HEK293 (cell line): Measurements from ENCODE around the gene CSNK1A1L.

ENCODE experiments used
- CTCF ChIA-PET: fragments of 350-600 bp; formaldehyde crosslinking; extraction: SDS; loops from one replicate; lab custom pipeline; 2021; ENCODE audit warnings: antibody characterized with exemption; lab: Yijun Ruan, JAX
- POLR2A ChIA-PET: fragments of 300-600 bp; formaldehyde crosslinking; extraction: SDS; loops from one replicate; lab custom pipeline; 2020; ENCODE audit warnings: antibody characterized with exemption, inconsistent platforms; lab: Yijun Ruan, JAX
- H3K27ac ChIP-seq: fragments of 200-500 bp; sonication (Bioruptor generic); 2 replicates; pipeline ENCODE4 v1.5.1; 2014; ENCODE audit warnings: low read depth, low read length, control low read depth, inconsistent platforms; ENCODE audit errors: extremely low read depth
- H3K36me3 ChIP-seq, 2 experiments: fragments of 200-500 bp in 1 of 2; sonication (Bioruptor generic) in 1 of 2; 1 replicate in 1 of 2; 2 replicates in 1 of 2; pipeline ENCODE4 v1.5.1; 2014 to 2017; ENCODE audit warnings: inconsistent platforms in 2 of 2, low read length in 2 of 2; ENCODE audit not compliant: control insufficient read depth in 2 of 2, insufficient read depth in 1 of 2
- H3K4me1 ChIP-seq: fragments of 200-500 bp; sonication (Bioruptor generic); 2 replicates; pipeline ENCODE4 v1.5.1; 2014; ENCODE audit warnings: mild to moderate bottlenecking, low read length, inconsistent platforms; ENCODE audit not compliant: control insufficient read depth, insufficient read depth
- H3K4me3 ChIP-seq: 2 replicates; pipeline ENCODE4 v1.5.1; 2011; ENCODE audit warnings: low read depth, mild to moderate bottlenecking, control low read depth, low read length, moderate library complexity
- H3K9me3 ChIP-seq: fragments of 200-500 bp; sonication (Bioruptor generic); 2 replicates; pipeline ENCODE4 v1.5.1; 2014; ENCODE audit warnings: low read depth, low read length, inconsistent platforms; ENCODE audit not compliant: control insufficient read depth, insufficient read depth
- GLI4 ChIP-seq: fragments of 450-650 bp; formaldehyde crosslinking; IDR thresholded peaks from 2 replicates; pipeline ENCODE4 v1.5.1; 2016; ENCODE audit warnings: missing biosample characterization, missing genetic modification characterization
- GLIS2 ChIP-seq: fragments of 450-650 bp; formaldehyde crosslinking; IDR thresholded peaks from 2 replicates; pipeline ENCODE4 v1.5.1; 2016; ENCODE audit warnings: missing biosample characterization, missing genetic modification characterization
- KLF7 ChIP-seq: fragments of 450-650 bp; formaldehyde crosslinking; IDR thresholded peaks from 2 replicates; pipeline ENCODE4 v1.5.1; 2016; ENCODE audit warnings: missing biosample characterization, missing genetic modification characterization, borderline replicate concordance
- SCRT1 ChIP-seq: fragments of 450-650 bp; formaldehyde crosslinking; IDR thresholded peaks from 2 replicates; pipeline ENCODE4 v1.5.1; 2016; ENCODE audit warnings: missing biosample characterization, missing genetic modification characterization, borderline replicate concordance
- SETDB1 ChIP-seq: IDR thresholded peaks from one replicate; pipeline ENCODE4 v1.6.1; 2017; ENCODE audit warnings: mild to moderate bottlenecking, low read length, moderate library complexity, mixed read lengths; ENCODE audit not compliant: insufficient read length
- ZBTB48 ChIP-seq: fragments of 450-650 bp; formaldehyde crosslinking; IDR thresholded peaks from 2 replicates; pipeline ENCODE4 v1.5.1; 2016; ENCODE audit warnings: missing biosample characterization, missing genetic modification characterization
- ZFP37 ChIP-seq: fragments of 450-650 bp; formaldehyde crosslinking; IDR thresholded peaks from 2 replicates; pipeline ENCODE4 v1.5.1; 2016; ENCODE audit warnings: missing biosample characterization, missing genetic modification characterization
- ZNF2 ChIP-seq: fragments of 450-650 bp; formaldehyde crosslinking; IDR thresholded peaks from 2 replicates; pipeline ENCODE4 v1.5.1; 2016; ENCODE audit warnings: missing biosample characterization, missing genetic modification characterization
- ZNF223 ChIP-seq: fragments of 450-650 bp; formaldehyde crosslinking; IDR thresholded peaks from 2 replicates; pipeline ENCODE4 v1.5.1; 2016; ENCODE audit warnings: missing biosample characterization, missing genetic modification characterization
- ZNF394 ChIP-seq: fragments of 450-650 bp; formaldehyde crosslinking; IDR thresholded peaks from 2 replicates; pipeline ENCODE4 v1.5.1; 2016; ENCODE audit warnings: missing biosample characterization, missing genetic modification characterization, mild to moderate bottlenecking, moderate library complexity, borderline replicate concordance
- ZNF501 ChIP-seq: fragments of 450-650 bp; formaldehyde crosslinking; IDR thresholded peaks from 2 replicates; pipeline ENCODE4 v1.5.1; 2016; ENCODE audit warnings: missing biosample characterization, missing genetic modification characterization
- ZNF549 ChIP-seq: fragments of 450-650 bp; IDR thresholded peaks from 2 replicates; pipeline ENCODE4 v1.5.1; 2018; ENCODE audit warnings: missing biosample characterization, missing genetic modification characterization, mild to moderate bottlenecking, inconsistent platforms, moderate library complexity
- ZNF558 ChIP-seq: fragments of 450-650 bp; formaldehyde crosslinking; IDR thresholded peaks from 2 replicates; pipeline ENCODE4 v1.5.1; 2016; ENCODE audit warnings: missing biosample characterization, missing genetic modification characterization
- ZNF585B ChIP-seq: fragments of 450-650 bp; formaldehyde crosslinking; IDR thresholded peaks from 2 replicates; pipeline ENCODE4 v1.5.1; 2016; ENCODE audit warnings: missing biosample characterization, missing genetic modification characterization
- ZNF837 ChIP-seq: fragments of 450-650 bp; formaldehyde crosslinking; IDR thresholded peaks from 2 replicates; pipeline ENCODE4 v1.5.1; 2016; ENCODE audit warnings: missing biosample characterization, missing genetic modification characterization
- TF ChIP-seq, protein P1 (sequence below): fragments of 450-650 bp; formaldehyde crosslinking; IDR thresholded peaks from 2 replicates; pipeline ENCODE4 v1.5.1; 2017; ENCODE audit warnings: missing biosample characterization, missing genetic modification characterization
- TF ChIP-seq, protein P2 (sequence below): fragments of 450-650 bp; formaldehyde crosslinking; IDR thresholded peaks from 2 replicates; pipeline ENCODE4 v1.5.1; 2016; ENCODE audit warnings: missing biosample characterization, missing genetic modification characterization
- TF ChIP-seq, protein P3 (sequence below): fragments of 450-650 bp; formaldehyde crosslinking; IDR thresholded peaks from 2 replicates; pipeline ENCODE4 v1.5.1; 2016; ENCODE audit warnings: missing biosample characterization, missing genetic modification characterization
- TF ChIP-seq, protein P4 (sequence below): fragments of 450-650 bp; formaldehyde crosslinking; IDR thresholded peaks from 2 replicates; pipeline ENCODE4 v1.5.1; 2016; ENCODE audit warnings: missing biosample characterization, missing genetic modification characterization
- TF ChIP-seq, protein P5 (sequence below): fragments of 450-650 bp; formaldehyde crosslinking; IDR thresholded peaks from 2 replicates; pipeline ENCODE4 v1.5.1; 2016; ENCODE audit warnings: missing biosample characterization, missing genetic modification characterization
- TF ChIP-seq, protein P6 (sequence below): fragments of 450-650 bp; formaldehyde crosslinking; optimal IDR thresholded peaks from 2 replicates; pipeline ENCODE3; 2016; ENCODE audit warnings: missing biosample characterization, mild to moderate bottlenecking, missing genetic modification characterization
- TF ChIP-seq, protein P7 (sequence below): fragments of 450-650 bp; formaldehyde crosslinking; IDR thresholded peaks from 2 replicates; pipeline ENCODE4 v1.5.1; 2016; ENCODE audit warnings: missing biosample characterization, missing genetic modification characterization

CSNK1A1L gene

DNA sequence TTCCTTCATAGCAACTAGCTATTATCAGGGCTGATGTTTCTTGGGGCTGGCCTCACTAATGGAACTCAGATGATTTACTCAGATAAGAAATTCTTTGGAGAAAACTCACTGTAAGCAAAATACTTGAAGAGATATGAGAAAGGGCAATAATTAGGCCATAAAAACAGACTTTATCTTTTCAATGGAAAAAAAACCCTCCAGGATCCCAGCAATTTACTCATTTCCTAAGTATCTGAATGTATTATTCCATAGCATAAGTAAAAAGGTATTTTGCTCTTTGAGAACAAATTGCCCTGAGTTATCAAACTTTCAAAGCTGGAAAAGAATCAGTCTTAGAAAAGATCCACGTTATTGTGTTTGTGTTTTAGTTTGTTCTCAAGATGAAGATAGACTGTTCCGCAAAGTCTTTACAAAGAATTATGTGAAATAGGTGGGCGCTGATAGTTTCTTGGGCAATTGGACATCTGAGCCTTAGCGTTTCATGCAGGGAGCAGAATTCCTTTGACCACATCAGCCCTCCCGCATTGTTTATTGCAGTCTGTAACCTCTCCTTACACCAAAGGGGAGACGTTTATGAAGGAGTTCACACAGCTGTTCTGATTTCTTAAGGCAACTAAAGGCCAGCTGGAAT lies 29.1 kb upstream of the CSNK1A1L start (continued):
- TF ChIP-seq, protein P1, sequence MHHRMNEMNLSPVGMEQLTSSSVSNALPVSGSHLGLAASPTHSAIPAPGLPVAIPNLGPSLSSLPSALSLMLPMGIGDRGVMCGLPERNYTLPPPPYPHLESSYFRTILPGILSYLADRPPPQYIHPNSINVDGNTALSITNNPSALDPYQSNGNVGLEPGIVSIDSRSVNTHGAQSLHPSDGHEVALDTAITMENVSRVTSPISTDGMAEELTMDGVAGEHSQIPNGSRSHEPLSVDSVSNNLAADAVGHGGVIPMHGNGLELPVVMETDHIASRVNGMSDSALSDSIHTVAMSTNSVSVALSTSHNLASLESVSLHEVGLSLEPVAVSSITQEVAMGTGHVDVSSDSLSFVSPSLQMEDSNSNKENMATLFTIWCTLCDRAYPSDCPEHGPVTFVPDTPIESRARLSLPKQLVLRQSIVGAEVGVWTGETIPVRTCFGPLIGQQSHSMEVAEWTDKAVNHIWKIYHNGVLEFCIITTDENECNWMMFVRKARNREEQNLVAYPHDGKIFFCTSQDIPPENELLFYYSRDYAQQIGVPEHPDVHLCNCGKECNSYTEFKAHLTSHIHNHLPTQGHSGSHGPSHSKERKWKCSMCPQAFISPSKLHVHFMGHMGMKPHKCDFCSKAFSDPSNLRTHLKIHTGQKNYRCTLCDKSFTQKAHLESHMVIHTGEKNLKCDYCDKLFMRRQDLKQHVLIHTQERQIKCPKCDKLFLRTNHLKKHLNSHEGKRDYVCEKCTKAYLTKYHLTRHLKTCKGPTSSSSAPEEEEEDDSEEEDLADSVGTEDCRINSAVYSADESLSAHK (tag by site-specific recombination), result peak; percentile 77
- TF ChIP-seq, all 188 proteins: peak for 14

DNA sequence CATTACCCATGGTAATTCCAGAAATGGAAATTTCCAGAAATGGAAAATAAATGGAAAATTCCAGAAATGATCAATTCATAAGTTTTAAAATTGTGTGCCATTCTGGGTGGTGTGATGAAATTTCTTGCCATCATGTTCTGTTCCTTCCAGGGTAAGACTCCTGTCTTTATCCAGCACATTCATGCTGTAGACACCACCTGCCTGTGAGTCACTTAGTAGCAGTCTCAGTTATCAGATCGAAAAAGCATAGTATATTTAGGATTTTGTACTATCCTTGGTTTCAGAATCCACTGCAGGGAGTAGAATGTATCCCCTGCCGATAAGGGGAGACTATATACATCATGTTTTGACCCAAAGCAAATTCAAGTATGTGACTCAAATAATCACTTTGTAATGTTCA lies 26.7 kb upstream of the CSNK1A1L start:
- TF ChIP-seq ZNF501, result no peak
- TF ChIP-seq ZNF837 (tag by site-specific recombination), result no peak
- TF ChIP-seq, protein P2, sequence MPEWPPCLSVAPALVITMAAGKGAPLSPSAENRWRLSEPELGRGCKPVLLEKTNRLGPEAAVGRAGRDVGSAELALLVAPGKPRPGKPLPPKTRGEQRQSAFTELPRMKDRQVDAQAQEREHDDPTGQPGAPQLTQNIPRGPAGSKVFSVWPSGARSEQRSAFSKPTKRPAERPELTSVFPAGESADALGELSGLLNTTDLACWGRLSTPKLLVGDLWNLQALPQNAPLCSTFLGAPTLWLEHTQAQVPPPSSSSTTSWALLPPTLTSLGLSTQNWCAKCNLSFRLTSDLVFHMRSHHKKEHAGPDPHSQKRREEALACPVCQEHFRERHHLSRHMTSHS (tag by site-specific recombination), result no peak
- TF ChIP-seq GLIS2 (tag by site-specific recombination), result no peak
- TF ChIP-seq SETDB1, result peak; percentile 9
- no peak for TF ChIP-seq ZNF394 (tag by site-specific recombination)
- Histone ChIP-seq H3K27ac (no peak overlapping the region), H3K4me3 (no peak overlapping the region), H3K36me3 (no peaks in the 10 kb centered on the region), H3K9me3 (no peaks in the 10 kb centered on the region), H3K4me1 (peaks cover 16% of the 10 kb centered on the region)
- ChIA-PET CTCF (interaction anchor here (0.6 kb wide), 1 partner anchor 39 kb away, joined by 3 read pairs; no protein-coding TSS in a partner anchor), POLR2A (no interaction called here)

DNA sequence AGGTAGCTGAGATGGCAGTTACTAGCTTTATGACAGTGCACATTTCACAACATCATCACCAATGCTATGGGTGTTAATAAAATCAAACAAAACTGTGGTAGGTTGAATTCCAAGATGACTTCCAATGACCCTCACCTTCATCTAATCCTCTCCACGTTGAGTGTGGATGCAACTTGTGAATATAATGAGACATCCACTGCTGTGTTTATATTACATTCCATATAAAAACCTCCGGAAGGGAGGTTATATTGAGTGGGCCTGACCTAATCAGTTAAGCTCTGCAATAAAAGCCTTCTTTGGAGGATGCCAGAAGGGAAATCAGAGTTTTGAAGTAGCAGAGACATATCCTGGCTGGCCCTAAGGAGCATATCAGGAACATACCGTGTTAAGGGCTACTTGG lies 25.6 kb upstream of the CSNK1A1L start:
- ChIA-PET POLR2A (no interaction called here), CTCF (no interaction called here)
- Histone ChIP-seq H3K4me3 (no peak overlapping the region), H3K36me3 (no peaks in the 10 kb centered on the region), H3K27ac (no peak overlapping the region), H3K9me3 (no peaks in the 10 kb centered on the region), H3K4me1 (peaks cover 23% of the 10 kb centered on the region)
- TF ChIP-seq, protein P3, sequence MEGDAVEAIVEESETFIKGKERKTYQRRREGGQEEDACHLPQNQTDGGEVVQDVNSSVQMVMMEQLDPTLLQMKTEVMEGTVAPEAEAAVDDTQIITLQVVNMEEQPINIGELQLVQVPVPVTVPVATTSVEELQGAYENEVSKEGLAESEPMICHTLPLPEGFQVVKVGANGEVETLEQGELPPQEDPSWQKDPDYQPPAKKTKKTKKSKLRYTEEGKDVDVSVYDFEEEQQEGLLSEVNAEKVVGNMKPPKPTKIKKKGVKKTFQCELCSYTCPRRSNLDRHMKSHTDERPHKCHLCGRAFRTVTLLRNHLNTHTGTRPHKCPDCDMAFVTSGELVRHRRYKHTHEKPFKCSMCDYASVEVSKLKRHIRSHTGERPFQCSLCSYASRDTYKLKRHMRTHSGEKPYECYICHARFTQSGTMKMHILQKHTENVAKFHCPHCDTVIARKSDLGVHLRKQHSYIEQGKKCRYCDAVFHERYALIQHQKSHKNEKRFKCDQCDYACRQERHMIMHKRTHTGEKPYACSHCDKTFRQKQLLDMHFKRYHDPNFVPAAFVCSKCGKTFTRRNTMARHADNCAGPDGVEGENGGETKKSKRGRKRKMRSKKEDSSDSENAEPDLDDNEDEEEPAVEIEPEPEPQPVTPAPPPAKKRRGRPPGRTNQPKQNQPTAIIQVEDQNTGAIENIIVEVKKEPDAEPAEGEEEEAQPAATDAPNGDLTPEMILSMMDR (tag by site-specific recombination), result no peak
- TF ChIP-seq ZNF558 (tag by site-specific recombination) (no peak), GLI4 (tag by site-specific recombination) (no peak), KLF7 (tag by site-specific recombination) (no peak), SCRT1 (tag by site-specific recombination) (no peak), ZNF2 (tag by site-specific recombination) (no peak), ZNF585B (no peak), SETDB1 (no peak), ZFP37 (tag by site-specific recombination) (no peak), ZNF549 (no peak), ZNF223 (no peak), ZBTB48 (no peak)
- TF ChIP-seq, protein P4, sequence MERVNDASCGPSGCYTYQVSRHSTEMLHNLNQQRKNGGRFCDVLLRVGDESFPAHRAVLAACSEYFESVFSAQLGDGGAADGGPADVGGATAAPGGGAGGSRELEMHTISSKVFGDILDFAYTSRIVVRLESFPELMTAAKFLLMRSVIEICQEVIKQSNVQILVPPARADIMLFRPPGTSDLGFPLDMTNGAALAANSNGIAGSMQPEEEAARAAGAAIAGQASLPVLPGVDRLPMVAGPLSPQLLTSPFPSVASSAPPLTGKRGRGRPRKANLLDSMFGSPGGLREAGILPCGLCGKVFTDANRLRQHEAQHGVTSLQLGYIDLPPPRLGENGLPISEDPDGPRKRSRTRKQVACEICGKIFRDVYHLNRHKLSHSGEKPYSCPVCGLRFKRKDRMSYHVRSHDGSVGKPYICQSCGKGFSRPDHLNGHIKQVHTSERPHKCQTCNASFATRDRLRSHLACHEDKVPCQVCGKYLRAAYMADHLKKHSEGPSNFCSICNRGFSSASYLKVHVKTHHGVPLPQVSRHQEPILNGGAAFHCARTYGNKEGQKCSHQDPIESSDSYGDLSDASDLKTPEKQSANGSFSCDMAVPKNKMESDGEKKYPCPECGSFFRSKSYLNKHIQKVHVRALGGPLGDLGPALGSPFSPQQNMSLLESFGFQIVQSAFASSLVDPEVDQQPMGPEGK (tag by site-specific recombination), result no peak
- TF ChIP-seq, protein P5, sequence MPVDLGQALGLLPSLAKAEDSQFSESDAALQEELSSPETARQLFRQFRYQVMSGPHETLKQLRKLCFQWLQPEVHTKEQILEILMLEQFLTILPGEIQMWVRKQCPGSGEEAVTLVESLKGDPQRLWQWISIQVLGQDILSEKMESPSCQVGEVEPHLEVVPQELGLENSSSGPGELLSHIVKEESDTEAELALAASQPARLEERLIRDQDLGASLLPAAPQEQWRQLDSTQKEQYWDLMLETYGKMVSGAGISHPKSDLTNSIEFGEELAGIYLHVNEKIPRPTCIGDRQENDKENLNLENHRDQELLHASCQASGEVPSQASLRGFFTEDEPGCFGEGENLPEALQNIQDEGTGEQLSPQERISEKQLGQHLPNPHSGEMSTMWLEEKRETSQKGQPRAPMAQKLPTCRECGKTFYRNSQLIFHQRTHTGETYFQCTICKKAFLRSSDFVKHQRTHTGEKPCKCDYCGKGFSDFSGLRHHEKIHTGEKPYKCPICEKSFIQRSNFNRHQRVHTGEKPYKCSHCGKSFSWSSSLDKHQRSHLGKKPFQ (tag by site-specific recombination), result no peak
- TF ChIP-seq, protein P6, sequence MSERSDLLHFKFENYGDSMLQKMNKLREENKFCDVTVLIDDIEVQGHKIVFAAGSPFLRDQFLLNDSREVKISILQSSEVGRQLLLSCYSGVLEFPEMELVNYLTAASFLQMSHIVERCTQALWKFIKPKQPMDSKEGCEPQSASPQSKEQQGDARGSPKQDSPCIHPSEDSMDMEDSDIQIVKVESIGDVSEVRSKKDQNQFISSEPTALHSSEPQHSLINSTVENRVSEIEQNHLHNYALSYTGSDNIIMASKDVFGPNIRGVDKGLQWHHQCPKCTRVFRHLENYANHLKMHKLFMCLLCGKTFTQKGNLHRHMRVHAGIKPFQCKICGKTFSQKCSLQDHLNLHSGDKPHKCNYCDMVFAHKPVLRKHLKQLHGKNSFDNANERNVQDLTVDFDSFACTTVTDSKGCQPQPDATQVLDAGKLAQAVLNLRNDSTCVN (tag by site-specific recombination), result no peak
- TF ChIP-seq, protein P7, sequence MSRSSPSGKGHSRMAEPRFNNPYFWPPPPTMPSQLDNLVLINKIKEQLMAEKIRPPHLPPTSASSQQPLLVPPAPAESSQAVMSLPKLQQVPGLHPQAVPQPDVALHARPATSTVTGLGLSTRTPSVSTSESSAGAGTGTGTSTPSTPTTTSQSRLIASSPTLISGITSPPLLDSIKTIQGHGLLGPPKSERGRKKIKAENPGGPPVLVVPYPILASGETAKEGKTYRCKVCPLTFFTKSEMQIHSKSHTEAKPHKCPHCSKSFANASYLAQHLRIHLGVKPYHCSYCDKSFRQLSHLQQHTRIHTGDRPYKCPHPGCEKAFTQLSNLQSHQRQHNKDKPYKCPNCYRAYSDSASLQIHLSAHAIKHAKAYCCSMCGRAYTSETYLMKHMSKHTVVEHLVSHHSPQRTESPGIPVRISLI (tag by site-specific recombination), result no peak
